Liver (tissue), 9 donors: Measurements from ENCODE around the gene CAMSAP3. TPM values are rescaled to one million over a fixed set of nuclear protein-coding genes. Genes with fewer than 3 reads are reported as not detected.

Experiments
- DNase-seq: peaks from one replicate; pipeline ENCODE4 v3.0.0-alpha.2; 2017; ENCODE audit warnings: low spot score
- H3K27ac ChIP-seq, 2 donors: one replicate each; pipeline ENCODE4 v1.7.0; 2013; ENCODE audit warnings: inconsistent platforms in 2 of 2, low read length in 2 of 2, control low read depth in 1 of 2, low read depth in 1 of 2, mild to moderate bottlenecking in 1 of 2
- H3K27me3 ChIP-seq, 4 donors: one replicate each; pipeline versions ENCODE4 v1.6.1 to v1.7.0; 2013; ENCODE audit warnings: low read length in 3 of 4, inconsistent platforms in 1 of 4, mild to moderate bottlenecking in 1 of 4, moderate library complexity in 1 of 4; ENCODE audit not compliant: control insufficient read depth in 4 of 4, insufficient read depth in 4 of 4
- H3K36me3 ChIP-seq, 4 donors: one replicate each; pipeline versions ENCODE4 v1.6.1 to v1.7.0; 2013; ENCODE audit warnings: low read length in 3 of 4, mild to moderate bottlenecking in 3 of 4, low read depth in 1 of 4, moderate library complexity in 1 of 4; ENCODE audit not compliant: control insufficient read depth in 4 of 4, insufficient read depth in 3 of 4
- H3K4me1 ChIP-seq, 4 donors: one replicate each; pipeline versions ENCODE4 v1.6.1 to v1.7.0; 2013; ENCODE audit warnings: low read length in 3 of 4, mild to moderate bottlenecking in 3 of 4, moderate library complexity in 1 of 4; ENCODE audit not compliant: control insufficient read depth in 4 of 4, insufficient read depth in 4 of 4
- H3K4me3 ChIP-seq, 3 donors: one replicate each; pipeline versions ENCODE4 v1.6.1 to v1.7.0; 2013; ENCODE audit warnings: low read length in 3 of 3, control low read depth in 1 of 3, low read depth in 1 of 3, mild to moderate bottlenecking in 1 of 3
- H3K9ac ChIP-seq, 2 donors: one replicate each; pipeline ENCODE4 v1.7.0; 2013; ENCODE audit warnings: low read length in 2 of 2, mild to moderate bottlenecking in 2 of 2, moderate library complexity in 2 of 2, control low read depth in 1 of 2, low read depth in 1 of 2
- H3K9me3 ChIP-seq, 4 donors: one replicate each; pipeline versions ENCODE4 v1.6.1 to v1.7.0; 2013; ENCODE audit warnings: low read length in 3 of 4; ENCODE audit not compliant: control insufficient read depth in 4 of 4
- CTCF ChIP-seq: fragments of 150-350 bp; IDR thresholded peaks from 2 replicates; pipeline ENCODE4 v1.5.1; 2017; ENCODE audit warnings: improper control_type of control experiment, low read depth, low read length; ENCODE audit not compliant: missing input control
- EGR1 ChIP-seq, 2 donors: IDR thresholded peaks; 2 replicates each; pipeline ENCODE4 v1.6.1; 2016 to 2018; ENCODE audit warnings: antibody characterized with exemption in 2 of 2, low read depth in 2 of 2
- FOXA1 ChIP-seq: IDR thresholded peaks from 2 replicates; pipeline ENCODE4 v1.6.1; 2016; ENCODE audit warnings: antibody characterized with exemption
- FOXA2 ChIP-seq: IDR thresholded peaks from 2 replicates; pipeline ENCODE4 v1.6.1; 2016; ENCODE audit warnings: antibody characterized with exemption
- GABPA ChIP-seq, 2 donors: IDR thresholded peaks in 1 of 2; conservative IDR thresholded peaks in 1 of 2; 2 replicates each; pipeline ENCODE4 v1.6.1; 2016; ENCODE audit warnings: antibody characterized with exemption in 2 of 2, mild to moderate bottlenecking in 1 of 2, moderate library complexity in 1 of 2
- HNF4A ChIP-seq, 2 donors: conservative IDR thresholded peaks; 2 replicates each; pipeline ENCODE4 v1.6.1; 2016; ENCODE audit warnings: antibody characterized with exemption in 2 of 2, mild to moderate bottlenecking in 2 of 2
- HNF4G ChIP-seq: IDR thresholded peaks from 2 replicates; pipeline ENCODE4 v1.6.1; 2016; ENCODE audit warnings: antibody characterized with exemption
- JUND ChIP-seq, 2 donors: IDR thresholded peaks; 2 replicates each; pipeline ENCODE4 v1.6.1; 2016; ENCODE audit warnings: antibody characterized with exemption in 2 of 2
- NR2F2 ChIP-seq: IDR thresholded peaks from 2 replicates; pipeline ENCODE4 v1.6.1; 2016; ENCODE audit warnings: antibody characterized with exemption
- RAD21 ChIP-seq, 2 donors: IDR thresholded peaks; 2 replicates each; pipeline ENCODE4 v1.6.1; 2016; ENCODE audit warnings: antibody characterized with exemption in 2 of 2, mild to moderate bottlenecking in 2 of 2
- RXRA ChIP-seq, 2 donors: IDR thresholded peaks; 2 replicates each; pipeline ENCODE4 v1.6.1; 2017 to 2018; ENCODE audit warnings: antibody characterized with exemption in 2 of 2, mild to moderate bottlenecking in 1 of 2
- SP1 ChIP-seq: IDR thresholded peaks from 2 replicates; pipeline ENCODE4 v1.6.1; 2018; ENCODE audit warnings: antibody characterized with exemption, mild to moderate bottlenecking
- TAF1 ChIP-seq: conservative IDR thresholded peaks from 2 replicates; pipeline ENCODE4 v1.6.1; 2016; ENCODE audit warnings: antibody characterized with exemption, mild to moderate bottlenecking
- YY1 ChIP-seq: IDR thresholded peaks from 2 replicates; pipeline ENCODE4 v1.6.1; 2016; ENCODE audit warnings: antibody characterized with exemption, mild to moderate bottlenecking
- ZBTB33 ChIP-seq: IDR thresholded peaks from 2 replicates; pipeline ENCODE4 v1.6.1; 2016; ENCODE audit warnings: antibody characterized with exemption
- WGBS: extraction: QIAGEN DNeasy Blood & Tissue Kit; methylation state at CpG from one replicate; pipeline ENCODE4 v1.1.7; 2013; 5-methylcytosine and 5-hydroxymethylcytosine counted together
- polyA plus RNA-seq, 2 donors: library from polyadenylated mRNA; stranded (reverse) in 1 of 2; unstranded in 1 of 2; fragments of 200-250 nt in 1 of 2; fragments of >200 nt in 1 of 2; fragmentation: Nextera tagmentation in 1 of 2; extraction: Ambion mirVana in 1 of 2; gene quantifications; one replicate each; pipeline versions ENCODE4 v1.2.1 to v1.2.3, GENCODE V29; 2013 to 2015
- total RNA-seq, 2 donors: library from RNA; depleted of rRNA; stranded (reverse); fragments of >200 nt; gene quantifications; one replicate each; pipeline ENCODE4 v1.2.3, GENCODE V29; 2014
- TF ChIP-seq, protein P1 (sequence below): IDR thresholded peaks from 2 replicates; pipeline ENCODE4 v1.6.1; 2016; ENCODE audit warnings: antibody characterized with exemption
- TF ChIP-seq, protein P2 (sequence below): IDR thresholded peaks from 2 replicates; pipeline ENCODE4 v1.6.1; 2016; ENCODE audit warnings: antibody characterized with exemption
- TF ChIP-seq, protein P3 (sequence below): IDR thresholded peaks from 2 replicates; pipeline ENCODE4 v1.6.1; 2016; ENCODE audit warnings: antibody characterized with exemption, mild to moderate bottlenecking
- donor health status: healthy.
- donor health status: healthy.
- donor health status: healthy.
- donor health status: healthy.
- donor health status: healthy.

CAMSAP3 gene
- total and polyA plus RNA-seq, 4 donors: 4.4 to 19.1 (median 9.8) TPM

- Histone ChIP-seq H3K36me3 (peaks cover 0 to 3% (median 0%) of the 10 kb centered on the region in 4 donors), H3K4me1 (peaks cover 0 to 8% (median 2%) of the 10 kb centered on the region in 4 donors), H3K9ac (no peak overlapping the region), H3K27ac (no peak overlapping the region), H3K9me3 (no peaks in the 10 kb centered on the region), H3K4me3 (no peak overlapping the region), H3K27me3 (no peaks in the 10 kb centered on the region)
- no peak for TF ChIP-seq HNF4G
- TF ChIP-seq, protein P1, sequence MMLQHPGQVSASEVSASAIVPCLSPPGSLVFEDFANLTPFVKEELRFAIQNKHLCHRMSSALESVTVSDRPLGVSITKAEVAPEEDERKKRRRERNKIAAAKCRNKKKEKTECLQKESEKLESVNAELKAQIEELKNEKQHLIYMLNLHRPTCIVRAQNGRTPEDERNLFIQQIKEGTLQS: no peak
- no peak for TF ChIP-seq YY1
- TF ChIP-seq, protein P2, sequence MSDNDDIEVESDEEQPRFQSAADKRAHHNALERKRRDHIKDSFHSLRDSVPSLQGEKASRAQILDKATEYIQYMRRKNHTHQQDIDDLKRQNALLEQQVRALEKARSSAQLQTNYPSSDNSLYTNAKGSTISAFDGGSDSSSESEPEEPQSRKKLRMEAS: no peak
- TF ChIP-seq, protein P3, sequence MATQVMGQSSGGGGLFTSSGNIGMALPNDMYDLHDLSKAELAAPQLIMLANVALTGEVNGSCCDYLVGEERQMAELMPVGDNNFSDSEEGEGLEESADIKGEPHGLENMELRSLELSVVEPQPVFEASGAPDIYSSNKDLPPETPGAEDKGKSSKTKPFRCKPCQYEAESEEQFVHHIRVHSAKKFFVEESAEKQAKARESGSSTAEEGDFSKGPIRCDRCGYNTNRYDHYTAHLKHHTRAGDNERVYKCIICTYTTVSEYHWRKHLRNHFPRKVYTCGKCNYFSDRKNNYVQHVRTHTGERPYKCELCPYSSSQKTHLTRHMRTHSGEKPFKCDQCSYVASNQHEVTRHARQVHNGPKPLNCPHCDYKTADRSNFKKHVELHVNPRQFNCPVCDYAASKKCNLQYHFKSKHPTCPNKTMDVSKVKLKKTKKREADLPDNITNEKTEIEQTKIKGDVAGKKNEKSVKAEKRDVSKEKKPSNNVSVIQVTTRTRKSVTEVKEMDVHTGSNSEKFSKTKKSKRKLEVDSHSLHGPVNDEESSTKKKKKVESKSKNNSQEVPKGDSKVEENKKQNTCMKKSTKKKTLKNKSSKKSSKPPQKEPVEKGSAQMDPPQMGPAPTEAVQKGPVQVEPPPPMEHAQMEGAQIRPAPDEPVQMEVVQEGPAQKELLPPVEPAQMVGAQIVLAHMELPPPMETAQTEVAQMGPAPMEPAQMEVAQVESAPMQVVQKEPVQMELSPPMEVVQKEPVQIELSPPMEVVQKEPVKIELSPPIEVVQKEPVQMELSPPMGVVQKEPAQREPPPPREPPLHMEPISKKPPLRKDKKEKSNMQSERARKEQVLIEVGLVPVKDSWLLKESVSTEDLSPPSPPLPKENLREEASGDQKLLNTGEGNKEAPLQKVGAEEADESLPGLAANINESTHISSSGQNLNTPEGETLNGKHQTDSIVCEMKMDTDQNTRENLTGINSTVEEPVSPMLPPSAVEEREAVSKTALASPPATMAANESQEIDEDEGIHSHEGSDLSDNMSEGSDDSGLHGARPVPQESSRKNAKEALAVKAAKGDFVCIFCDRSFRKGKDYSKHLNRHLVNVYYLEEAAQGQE: no peak
- no peak for TF ChIP-seq FOXA2
- TF ChIP-seq CTCF: no peak
- TF ChIP-seq GABPA (IDR thresholded peaks at IDR 0.05 in 1 of 2, conservative IDR thresholded peaks at IDR 0.05 in 1 of 2): no peak
- TF ChIP-seq HNF4A (conservative IDR thresholded peaks at IDR 0.05): no peak
- no peak for TF ChIP-seq FOXA1
- TF ChIP-seq RXRA (IDR thresholded peaks at IDR 0.05): no peak
- TF ChIP-seq SP1: no peak
- no peak for TF ChIP-seq EGR1 (IDR thresholded peaks at IDR 0.05; ENCODE audit: low read depth in 2 of 2)
- TF ChIP-seq ZBTB33: no peak
- TF ChIP-seq NR2F2: no peak
- TF ChIP-seq JUND (IDR thresholded peaks at IDR 0.05): no peak
- no peak for TF ChIP-seq RAD21 (IDR thresholded peaks at IDR 0.05)
- no peak for TF ChIP-seq TAF1
- 87% methylated on average over 15 of the region's 15 CpGs for WGBS
- no peak for DNase-seq
Observed at GRCh38 chr19:7648265-7649014, 52.8 kb downstream of the CAMSAP3 start.
